Measurements from ENCODE around the gene FAAH2.

- TF ChIP-seq CTCF (IDR thresholded peaks at IDR 0.05) (no peak), ZFX (IDR thresholded peaks at IDR 0.05; ENCODE audit: borderline replicate concordance) (no peak)
These were observed 119.6 kb downstream of the FAAH2 start for GRCh38 chrX:57406149-57406548.
